HG02763 (cell line): Measurements from ENCODE around the gene NUAK1.

ENCODE experiments used
- ATAC-seq: cut with Tn5 transposase; IDR thresholded peaks from one replicate; pipeline ENCODE4 v1.9.1; 2021; ENCODE audit warnings: mild to moderate bottlenecking, moderate library complexity; ENCODE audit not compliant: unreplicated experiment

Gene NUAK1

GRCh38 chr12:106066051-106066705, 72.6 kb downstream of the NUAK1 start:
- no peak for ATAC-seq

- no peak for ATAC-seq
Measured at GRCh38 chr12:106065506-106065905, 73.2 kb downstream of the NUAK1 start.

GRCh38 chr12:106064721-106065021, 74.1 kb downstream of the NUAK1 start:
- no peak for ATAC-seq

GRCh38 chr12:106063826-106064720, 74.7 kb downstream of the NUAK1 start:
- ATAC-seq = no peak

- ATAC-seq = no peak
Measured at GRCh38 chr12:106062693-106063092, 76.1 kb downstream of the NUAK1 start.

GRCh38 chr12:106058256-106059182, 80.2 kb downstream of the NUAK1 start:
- ATAC-seq = no peak

GRCh38 chr12:106054049-106054448, 84.7 kb downstream of the NUAK1 start:
- ATAC-seq = no peak

- no peak for ATAC-seq
Measured at GRCh38 chr12:106051853-106052531, 86.8 kb downstream of the NUAK1 start.

GRCh38 chr12:106049546-106049945, 89.2 kb downstream of the NUAK1 start:
- ATAC-seq = no peak

GRCh38 chr12:106049105-106049504, 89.6 kb downstream of the NUAK1 start:
- no peak for ATAC-seq

GRCh38 chr12:106048676-106049075, 90.1 kb downstream of the NUAK1 start:
- no peak for ATAC-seq

GRCh38 chr12:106048016-106048415, 90.7 kb downstream of the NUAK1 start:
- ATAC-seq = no peak

- no peak for ATAC-seq
Measured at GRCh38 chr12:106046947-106047346, 91.8 kb downstream of the NUAK1 start.

- ATAC-seq = no peak
Measured at GRCh38 chr12:106046301-106046846, 92.4 kb downstream of the NUAK1 start.

GRCh38 chr12:106045251-106045674, 93.5 kb downstream of the NUAK1 start:
- no peak for ATAC-seq

GRCh38 chr12:106044773-106045172, 94.0 kb downstream of the NUAK1 start:
- no peak for ATAC-seq

GRCh38 chr12:106042037-106042436, 96.7 kb downstream of the NUAK1 start:
- ATAC-seq = no peak

- no peak for ATAC-seq
Measured at GRCh38 chr12:106040521-106040920, 98.2 kb downstream of the NUAK1 start.

- ATAC-seq = no peak
Measured at GRCh38 chr12:106039646-106040404, 98.9 kb downstream of the NUAK1 start.

- ATAC-seq = no peak
Measured at GRCh38 chr12:106039242-106039641, 99.5 kb downstream of the NUAK1 start.
